SK-N-MC (cell line): Measurements from ENCODE around the gene UBAC2.
"Not testable (repeated sequence)": the region's sequence is repeated elsewhere in the genome, so short reads cannot be mapped to it uniquely, and the experiment has no call there.

Source experiments
- DNase-seq: peaks from one replicate; pipeline ENCODE4 v3.0.0-alpha.2; 2011; ENCODE audit warnings: low read depth, low spot score
- H3K27ac ChIP-seq: fragments of 200-600 bp; sonication (generic); 2 replicates; pipeline ENCODE4 v1.5.1; 2016; ENCODE audit warnings: mixed run types
- H3K36me3 ChIP-seq: fragments of 200-600 bp; sonication (generic); 2 replicates; pipeline ENCODE4 v1.6.1; 2017; ENCODE audit warnings: antibody characterized with exemption, low read length, mixed read lengths; ENCODE audit not compliant: insufficient read depth
- H3K4me3 ChIP-seq: fragments of 200-600 bp; sonication (generic); 2 replicates; pipeline ENCODE4 v1.5.1; 2016
- H3K9ac ChIP-seq: fragments of 200-600 bp; sonication (generic); 2 replicates; pipeline ENCODE4 v1.8.0; 2017; ENCODE audit warnings: mixed run types, mixed read lengths; ENCODE audit not compliant: insufficient read length
- H3K9me3 ChIP-seq: fragments of 200-600 bp; sonication (generic); 2 replicates; pipeline ENCODE4 v1.6.1; 2017; ENCODE audit warnings: low read depth, mild to moderate bottlenecking, antibody characterized with exemption, low read length, moderate library complexity, mixed read lengths
- EZH2 ChIP-seq: fragments of 200-600 bp; sonication (generic); IDR thresholded peaks from one replicate; pipeline ENCODE4 v1.6.1; 2017; ENCODE audit warnings: antibody characterized with exemption
- FOXP2 ChIP-seq: optimal IDR thresholded peaks from 2 replicates; pipeline ENCODE3; 2011; ENCODE audit warnings: mild to moderate bottlenecking, moderate library complexity; ENCODE audit not compliant: insufficient read depth; ENCODE audit errors: extremely low read length, control extremely low read depth
- POLR2AphosphoS5 ChIP-seq: IDR thresholded peaks from 2 replicates; pipeline ENCODE4 v1.6.1; 2012; ENCODE audit warnings: mild to moderate bottlenecking, low read depth, low read length, borderline replicate concordance

UBAC2 gene

GRCh38 chr13:99206226-99206625, 5.6 kb downstream of the UBAC2 start:
- Histone ChIP-seq H3K27ac (no peak overlapping the region), H3K36me3 (no peaks in the 10 kb centered on the region), H3K9me3 (no peaks in the 10 kb centered on the region), H3K4me3 (no peak overlapping the region), H3K9ac (no peak overlapping the region)
- DNase-seq, result no peak
- TF ChIP-seq EZH2 (no peak), FOXP2 (no peak), POLR2AphosphoS5 (no peak)

DNA sequence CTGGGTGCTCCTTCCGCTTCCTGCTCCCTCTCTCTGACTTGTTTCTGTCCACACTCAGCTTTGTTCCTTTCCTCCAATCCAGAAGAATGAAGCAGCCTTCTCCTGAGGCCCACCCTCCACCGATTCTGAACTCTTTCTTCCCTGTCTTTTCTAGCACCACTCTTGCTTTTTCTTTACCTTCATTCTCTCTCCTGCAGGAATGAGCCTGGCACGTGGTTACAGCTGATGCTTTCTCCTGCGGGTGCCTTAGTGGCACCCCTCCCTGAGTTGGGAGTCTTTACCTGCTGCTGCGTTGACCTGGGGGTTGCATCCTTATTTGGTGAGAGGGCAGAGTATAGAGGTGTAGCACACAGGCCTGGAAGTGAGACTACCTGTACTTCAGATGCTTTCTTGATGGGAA, 6.2 kb downstream of the UBAC2 start:
- H3K27ac ChIP-seq, result no peak overlapping the region

GRCh38 chr13:99207511-99207910, 6.9 kb downstream of the UBAC2 start:
- no peaks in the 10 kb centered on the region for H3K9me3 ChIP-seq
- H3K36me3 ChIP-seq, result no peaks in the 10 kb centered on the region
- H3K27ac ChIP-seq, result no peak overlapping the region
- DNase-seq, result no peak
- TF ChIP-seq POLR2AphosphoS5 (no peak), FOXP2 (no peak), EZH2 (no peak)
- H3K4me3 ChIP-seq, result no peak overlapping the region
- H3K9ac ChIP-seq, result no peak overlapping the region

More for the DNA sequence above, 6.2 kb downstream of the UBAC2 start:
- Histone ChIP-seq H3K9ac (no peak overlapping the region), H3K36me3 (no peaks in the 10 kb centered on the region), H3K9me3 (no peaks in the 10 kb centered on the region), H3K4me3 (no peak overlapping the region)
- TF ChIP-seq FOXP2 (no peak), POLR2AphosphoS5 (no peak), EZH2 (no peak)
- DNase-seq, result no peak

DNA sequence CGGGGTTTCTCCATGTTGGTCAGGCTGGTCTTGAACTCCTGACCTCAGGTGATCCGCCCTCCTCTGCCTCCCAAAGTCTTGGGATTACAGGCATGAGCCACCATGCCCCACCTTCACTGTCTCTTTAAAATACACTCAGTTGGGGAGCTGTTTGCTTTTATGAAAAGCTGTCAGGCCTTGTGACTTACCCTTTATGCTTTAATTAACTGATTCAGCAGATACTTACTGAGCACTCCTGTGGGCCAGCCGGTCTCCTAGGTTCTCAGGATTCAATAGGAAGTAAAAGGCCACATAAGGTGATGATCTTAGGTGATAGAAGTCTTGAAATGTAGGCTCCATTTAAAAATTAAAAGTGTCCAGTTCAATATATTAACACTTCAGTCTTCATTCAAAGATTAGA, 7.5 kb downstream of the UBAC2 start:
- no peak for DNase-seq
- no peaks in the 10 kb centered on the region for H3K9me3 ChIP-seq
- no peaks in the 10 kb centered on the region; the same call in 1 of the 2 replicates for H3K36me3 ChIP-seq
- H3K27ac ChIP-seq, result no peak overlapping the region
- no peak overlapping the region for H3K4me3 ChIP-seq
- H3K9ac ChIP-seq, result no peak overlapping the region
- no peak for TF ChIP-seq FOXP2
- TF ChIP-seq EZH2, result no peak
- TF ChIP-seq POLR2AphosphoS5, result no peak

GRCh38 chr13:99208845-99209527, 8.3 kb downstream of the UBAC2 start:
- no peak for DNase-seq
- H3K36me3 ChIP-seq, result no peaks in the 10 kb centered on the region; the same call in 1 of the 2 replicates
- H3K27ac ChIP-seq, result no peak overlapping the region
- H3K4me3 ChIP-seq, result no peak overlapping the region
- no peak overlapping the region for H3K9ac ChIP-seq
- no peaks in the 10 kb centered on the region for H3K9me3 ChIP-seq
- no peak for TF ChIP-seq EZH2
- no peak for TF ChIP-seq FOXP2
- TF ChIP-seq POLR2AphosphoS5, result no peak

- H3K4me3 ChIP-seq, H3K27ac ChIP-seq, DNase-seq, H3K9ac ChIP-seq, H3K36me3 ChIP-seq, H3K9me3 ChIP-seq: not testable (repeated sequence)
Observed at GRCh38 chr13:99210627-99211026, 10.0 kb downstream of the UBAC2 start.

- H3K27ac ChIP-seq, result no peak overlapping the region
- DNase-seq, result no peak
- no peak overlapping the region for H3K4me3 ChIP-seq
- H3K36me3 ChIP-seq, result no peaks in the 10 kb centered on the region; the same call in 1 of the 2 replicates
- no peaks in the 10 kb centered on the region for H3K9me3 ChIP-seq
- H3K9ac ChIP-seq, result no peak overlapping the region
- TF ChIP-seq FOXP2 (no peak), EZH2 (no peak), POLR2AphosphoS5 (no peak)
Observed at GRCh38 chr13:99211421-99212035, 10.9 kb downstream of the UBAC2 start.

- H3K9ac ChIP-seq, result no peak overlapping the region
- TF ChIP-seq EZH2 (no peak), POLR2AphosphoS5 (no peak), FOXP2 (no peak)
- no peaks in the 10 kb centered on the region for H3K9me3 ChIP-seq
- no peak overlapping the region for H3K27ac ChIP-seq
- H3K4me3 ChIP-seq, result no peak overlapping the region
- no peaks in the 10 kb centered on the region; the same call in 1 of the 2 replicates for H3K36me3 ChIP-seq
- DNase-seq, result no peak
Observed at GRCh38 chr13:99214232-99214631, 13.6 kb downstream of the UBAC2 start.

DNA sequence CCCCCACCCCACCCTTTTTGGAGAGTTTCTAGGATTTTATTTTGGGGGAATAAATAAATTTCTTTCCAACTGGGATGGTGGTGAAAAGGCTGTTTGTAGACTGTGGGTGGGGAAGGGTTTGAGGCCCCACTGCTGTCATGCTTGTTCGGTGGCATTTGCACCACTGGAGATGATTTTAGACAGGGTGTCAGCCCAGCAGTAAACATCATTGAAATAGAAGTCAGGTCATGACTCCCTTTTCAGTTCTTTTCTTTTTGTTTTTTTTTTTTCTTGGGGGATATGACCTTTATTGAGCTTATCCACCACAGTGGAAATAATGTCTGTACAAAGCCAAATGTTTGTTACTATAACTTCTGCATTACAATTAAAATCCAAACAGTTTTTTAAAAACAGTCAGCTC, 14.1 kb downstream of the UBAC2 start:
- Histone ChIP-seq H3K9me3 (no peaks in the 10 kb centered on the region), H3K27ac (no peak overlapping the region), H3K4me3 (no peak overlapping the region), H3K36me3 (no peaks in the 10 kb centered on the region; the same call in 1 of the 2 replicates), H3K9ac (no peak overlapping the region)
- no peak for DNase-seq
- TF ChIP-seq EZH2 (no peak), FOXP2 (no peak), POLR2AphosphoS5 (no peak)
